ENCODE data around the gene EDC4. TPM values are rescaled to one million over a fixed set of nuclear protein-coding genes. Genes with fewer than 3 reads are reported as not detected.
A peak's percentile ranks its signal among the peaks of the same experiment; 100 is the strongest.

EDC4 gene
- total RNA-seq, 1 donor from 2014 or later, result 100 TPM

- Mint-ChIP-seq H3K9me3 (no peaks in the 10 kb centered on the region), H3K27ac (ENCODE audit: unreplicated experiment) (no peak overlapping the region), H3K4me3 (no peak overlapping the region), H3K4me1 (peaks cover 5% of the 10 kb centered on the region), H3K36me3 (ENCODE audit: low read depth) (peaks cover 2% of the 10 kb centered on the region), H3K27me3 (ENCODE audit: low read depth) (no peaks in the 10 kb centered on the region)
- TF ChIP-seq, protein P1, sequence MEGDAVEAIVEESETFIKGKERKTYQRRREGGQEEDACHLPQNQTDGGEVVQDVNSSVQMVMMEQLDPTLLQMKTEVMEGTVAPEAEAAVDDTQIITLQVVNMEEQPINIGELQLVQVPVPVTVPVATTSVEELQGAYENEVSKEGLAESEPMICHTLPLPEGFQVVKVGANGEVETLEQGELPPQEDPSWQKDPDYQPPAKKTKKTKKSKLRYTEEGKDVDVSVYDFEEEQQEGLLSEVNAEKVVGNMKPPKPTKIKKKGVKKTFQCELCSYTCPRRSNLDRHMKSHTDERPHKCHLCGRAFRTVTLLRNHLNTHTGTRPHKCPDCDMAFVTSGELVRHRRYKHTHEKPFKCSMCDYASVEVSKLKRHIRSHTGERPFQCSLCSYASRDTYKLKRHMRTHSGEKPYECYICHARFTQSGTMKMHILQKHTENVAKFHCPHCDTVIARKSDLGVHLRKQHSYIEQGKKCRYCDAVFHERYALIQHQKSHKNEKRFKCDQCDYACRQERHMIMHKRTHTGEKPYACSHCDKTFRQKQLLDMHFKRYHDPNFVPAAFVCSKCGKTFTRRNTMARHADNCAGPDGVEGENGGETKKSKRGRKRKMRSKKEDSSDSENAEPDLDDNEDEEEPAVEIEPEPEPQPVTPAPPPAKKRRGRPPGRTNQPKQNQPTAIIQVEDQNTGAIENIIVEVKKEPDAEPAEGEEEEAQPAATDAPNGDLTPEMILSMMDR (conservative IDR thresholded peaks at IDR 0.05), result no peak
- DNase-seq (ENCODE audit: low read depth, low spot score), result no peak
Observed at GRCh38 chr16:67885545-67885944, 12.7 kb downstream of the EDC4 start.

DNA sequence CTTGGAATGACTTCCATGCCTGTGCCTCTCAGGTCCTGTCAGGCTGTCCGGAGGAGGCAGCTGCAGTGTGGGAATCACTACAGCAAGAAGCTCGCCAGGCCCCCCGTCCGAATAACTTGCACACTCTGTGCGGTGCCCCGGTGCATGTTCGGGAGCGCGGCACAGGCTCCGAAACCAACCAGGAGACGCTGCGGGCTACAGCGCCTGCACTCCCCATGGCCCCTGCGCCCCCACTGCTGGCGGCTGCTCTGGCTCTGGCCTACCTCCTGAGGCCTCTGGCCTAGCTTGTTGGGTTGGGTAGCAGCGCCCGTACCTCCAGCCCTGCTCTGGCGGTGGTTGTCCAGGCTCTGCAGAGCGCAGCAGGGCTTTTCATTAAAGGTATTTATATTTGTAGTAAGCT is 13.1 kb downstream of the EDC4 start:
- H3K27ac Mint-ChIP-seq (ENCODE audit: unreplicated experiment), result no peak overlapping the region
- H3K4me1 Mint-ChIP-seq, result peaks cover 5% of the 10 kb centered on the region
- no peaks in the 10 kb centered on the region for H3K9me3 Mint-ChIP-seq
- H3K27me3 Mint-ChIP-seq (ENCODE audit: low read depth), result no peaks in the 10 kb centered on the region
- no peak for DNase-seq (ENCODE audit: low read depth, low spot score)
- peaks cover 2% of the 10 kb centered on the region for H3K36me3 Mint-ChIP-seq (ENCODE audit: low read depth)
- H3K4me3 Mint-ChIP-seq, result no peak overlapping the region
- TF ChIP-seq, protein P1 (conservative IDR thresholded peaks at IDR 0.05), result no peak

DNA sequence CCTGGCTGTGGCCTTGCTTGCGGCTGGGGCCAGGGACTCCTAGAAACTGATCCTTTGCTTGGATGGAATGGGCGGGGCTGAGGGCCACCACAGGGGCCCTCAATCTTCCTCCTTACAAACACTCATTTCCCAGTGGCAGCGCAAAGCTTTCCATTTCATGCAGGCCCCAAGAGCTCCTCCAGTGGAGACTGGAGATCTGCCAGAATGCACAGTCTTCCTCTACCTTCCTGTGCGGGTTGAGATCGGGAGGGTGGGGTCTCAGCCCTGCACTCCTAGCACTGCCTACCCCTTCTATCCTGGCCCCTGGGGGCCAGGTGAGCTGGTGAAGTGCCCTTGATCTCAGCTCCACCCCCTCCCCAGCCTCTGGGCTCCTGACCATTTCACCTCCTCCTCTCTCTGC is 13.5 kb downstream of the EDC4 start:
- Mint-ChIP-seq H3K27me3 (ENCODE audit: low read depth) (no peaks in the 10 kb centered on the region), H3K9me3 (no peaks in the 10 kb centered on the region), H3K27ac (ENCODE audit: unreplicated experiment) (peak overlapping the region; percentile 59), H3K4me1 (peaks cover 5% of the 10 kb centered on the region), H3K4me3 (no peak overlapping the region), H3K36me3 (ENCODE audit: low read depth) (peaks cover 2% of the 10 kb centered on the region)
- DNase-seq (ENCODE audit: low read depth, low spot score), result no peak
- TF ChIP-seq, protein P1 (conservative IDR thresholded peaks at IDR 0.05), result no peak

GRCh38 chr16:67888331-67888730 is 15.5 kb downstream of the EDC4 start:
- DNase-seq (ENCODE audit: low read depth, low spot score), result no peak
- Mint-ChIP-seq H3K9me3 (no peaks in the 10 kb centered on the region), H3K27me3 (ENCODE audit: low read depth) (no peaks in the 10 kb centered on the region), H3K27ac (ENCODE audit: unreplicated experiment) (no peak overlapping the region), H3K4me3 (no peak overlapping the region), H3K4me1 (peaks cover 15% of the 10 kb centered on the region), H3K36me3 (ENCODE audit: low read depth) (peaks cover 2% of the 10 kb centered on the region)
- TF ChIP-seq, protein P1 (conservative IDR thresholded peaks at IDR 0.05), result no peak

GRCh38 chr16:67892375-67892774 is 19.5 kb downstream of the EDC4 start:
- TF ChIP-seq, protein P1 (conservative IDR thresholded peaks at IDR 0.05), result no peak
- H3K27me3 Mint-ChIP-seq (ENCODE audit: low read depth), result no peaks in the 10 kb centered on the region
- H3K27ac Mint-ChIP-seq (ENCODE audit: unreplicated experiment), result no peak overlapping the region
- DNase-seq (ENCODE audit: low read depth, low spot score), result no peak
- H3K4me3 Mint-ChIP-seq, result peak overlapping the region; percentile 83
- H3K9me3 Mint-ChIP-seq, result no peaks in the 10 kb centered on the region
- peaks cover 33% of the 10 kb centered on the region for H3K4me1 Mint-ChIP-seq
- H3K36me3 Mint-ChIP-seq (ENCODE audit: low read depth), result no peaks in the 10 kb centered on the region
